ENCODE measurements around the gene CAMTA1.
"Not testable (repeated sequence)": the region's sequence is repeated elsewhere in the genome, so short reads cannot be mapped to it uniquely, and the experiment has no call there.

- TF ChIP-seq CTCF (tag by site-specific recombination; IDR thresholded peaks at IDR 0.05); ZBTB26 (tag by site-specific recombination; optimal IDR thresholded peaks at IDR 0.05); ZBTB21 (tag by site-specific recombination; IDR thresholded peaks at IDR 0.05); SCRT1 (tag by site-specific recombination; IDR thresholded peaks at IDR 0.05; ENCODE audit: borderline replicate concordance); ZNF416 (tag by site-specific recombination; IDR thresholded peaks at IDR 0.05); ZNF433 (tag by site-specific recombination; IDR thresholded peaks at IDR 0.05; ENCODE audit: low read depth); ZNF335 (tag by site-specific recombination; conservative IDR thresholded peaks at IDR 0.05); ZNF785 (tag by site-specific recombination; IDR thresholded peaks at IDR 0.05); ZNF623 (tag by site-specific recombination; IDR thresholded peaks at IDR 0.05): not testable (repeated sequence)
These were observed 819.7 kb downstream of the CAMTA1 start for GRCh38 chr1:7604906-7605305.

Measured in HEK293 (cell line).